WTC11 (cell line): ENCODE data around the gene UNC13D.

Source experiments
- FOXJ3 ChIP-seq: sonication (generic); formaldehyde crosslinking; IDR thresholded peaks from 2 replicates; pipeline ENCODE4 v1.9.0; 2021; ENCODE audit warnings: missing genetic modification reagents, mild to moderate bottlenecking, borderline replicate concordance
- FOXP1 ChIP-seq: sonication (generic); formaldehyde crosslinking; IDR thresholded peaks from 2 replicates; pipeline ENCODE4 v1.8.0; 2022; ENCODE audit warnings: missing genetic modification reagents, mild to moderate bottlenecking, moderate library complexity, borderline replicate concordance
- GTF2I ChIP-seq: fragments of 250-450 bp; sonication (Bioruptor Pico); conservative IDR thresholded peaks from 2 replicates; pipeline ENCODE4 v1.4.0; 2021; ENCODE audit warnings: mild to moderate bottlenecking
- NFYB ChIP-seq: sonication (generic); formaldehyde crosslinking; conservative IDR thresholded peaks from 2 replicates; pipeline ENCODE4 v1.8.0; 2022; ENCODE audit warnings: low read depth, missing genetic modification reagents
- NR2C2 ChIP-seq: sonication (generic); formaldehyde crosslinking; IDR thresholded peaks from 2 replicates; pipeline ENCODE4 v1.8.0; 2022; ENCODE audit warnings: mild to moderate bottlenecking, missing genetic modification reagents
- RELA ChIP-seq: sonication (generic); formaldehyde crosslinking; IDR thresholded peaks from 2 replicates; pipeline ENCODE4 v1.8.1; 2022; ENCODE audit warnings: missing genetic modification reagents, mild to moderate bottlenecking, borderline replicate concordance
- TCF7 ChIP-seq: sonication (generic); formaldehyde crosslinking; IDR thresholded peaks from 2 replicates; pipeline ENCODE4 v1.8.0; 2022; ENCODE audit warnings: mild to moderate bottlenecking, low read depth, missing genetic modification reagents, moderate library complexity
- TP53 ChIP-seq: sonication (generic); formaldehyde crosslinking; IDR thresholded peaks from 2 replicates; pipeline ENCODE4 v1.8.1; 2023; ENCODE audit warnings: mild to moderate bottlenecking, missing genetic modification reagents
- ZNF121 ChIP-seq: sonication (generic); formaldehyde crosslinking; IDR thresholded peaks from 2 replicates; pipeline ENCODE4 v1.8.0; 2023; ENCODE audit warnings: missing genetic modification reagents
- TF ChIP-seq, protein P1 (sequence below): sonication (generic); formaldehyde crosslinking; IDR thresholded peaks from 2 replicates; pipeline ENCODE4 v1.8.1; 2023; ENCODE audit warnings: mild to moderate bottlenecking, missing genetic modification reagents, moderate library complexity
- TF ChIP-seq, protein P2 (sequence below): fragments of 200-600 bp; IDR thresholded peaks from 2 replicates; pipeline ENCODE4 v1.8.0; 2022; ENCODE audit warnings: antibody characterized with exemption
- TF ChIP-seq, protein P3 (sequence below): sonication (generic); formaldehyde crosslinking; IDR thresholded peaks from 2 replicates; pipeline ENCODE4 v1.8.0; 2022; ENCODE audit warnings: mild to moderate bottlenecking, missing genetic modification reagents
- TF ChIP-seq, protein P4 (sequence below): sonication (generic); formaldehyde crosslinking; IDR thresholded peaks from 2 replicates; pipeline ENCODE4 v1.8.1; 2022; ENCODE audit warnings: mild to moderate bottlenecking, missing genetic modification reagents, moderate library complexity, borderline replicate concordance
- TF ChIP-seq, protein P5 (sequence below): sonication (generic); formaldehyde crosslinking; IDR thresholded peaks from 2 replicates; pipeline ENCODE4 v1.8.0; 2023; ENCODE audit warnings: mild to moderate bottlenecking, missing genetic modification reagents

DNA sequence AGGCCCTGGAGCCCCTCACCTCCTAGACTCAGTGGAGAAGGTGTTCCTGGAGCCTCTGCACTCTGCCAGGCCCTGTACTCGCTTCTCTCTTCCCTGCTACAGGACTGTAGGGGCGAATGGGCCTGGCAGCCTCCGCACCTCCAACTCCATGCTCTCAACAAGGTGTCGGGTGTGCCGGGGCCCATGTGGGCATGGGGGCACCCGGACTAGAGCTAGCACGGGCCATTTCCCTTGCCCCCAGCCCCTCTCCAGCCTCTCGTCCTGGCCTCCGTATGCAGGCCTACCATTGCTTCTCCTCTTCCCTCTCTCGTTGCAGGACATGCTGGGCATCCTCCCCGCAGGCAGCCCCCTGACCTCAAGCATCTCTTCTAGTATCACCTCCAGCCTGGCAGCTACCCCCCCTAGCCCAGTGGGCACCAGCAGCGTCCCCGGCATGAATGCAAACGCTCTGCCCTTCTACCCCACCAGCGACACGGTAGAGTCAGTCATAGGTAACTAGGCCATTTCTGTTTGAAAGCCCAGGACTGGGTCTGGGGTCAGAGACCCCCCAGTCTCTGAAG, 25.8 kb downstream of the UNC13D start:
- TF ChIP-seq, protein P1, sequence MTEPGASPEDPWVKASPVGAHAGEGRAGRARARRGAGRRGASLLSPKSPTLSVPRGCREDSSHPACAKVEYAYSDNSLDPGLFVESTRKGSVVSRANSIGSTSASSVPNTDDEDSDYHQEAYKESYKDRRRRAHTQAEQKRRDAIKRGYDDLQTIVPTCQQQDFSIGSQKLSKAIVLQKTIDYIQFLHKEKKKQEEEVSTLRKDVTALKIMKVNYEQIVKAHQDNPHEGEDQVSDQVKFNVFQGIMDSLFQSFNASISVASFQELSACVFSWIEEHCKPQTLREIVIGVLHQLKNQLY (CRISPR knock-in tag) = no peak
- TF ChIP-seq FOXJ3 = no peak
- TF ChIP-seq, protein P2, sequence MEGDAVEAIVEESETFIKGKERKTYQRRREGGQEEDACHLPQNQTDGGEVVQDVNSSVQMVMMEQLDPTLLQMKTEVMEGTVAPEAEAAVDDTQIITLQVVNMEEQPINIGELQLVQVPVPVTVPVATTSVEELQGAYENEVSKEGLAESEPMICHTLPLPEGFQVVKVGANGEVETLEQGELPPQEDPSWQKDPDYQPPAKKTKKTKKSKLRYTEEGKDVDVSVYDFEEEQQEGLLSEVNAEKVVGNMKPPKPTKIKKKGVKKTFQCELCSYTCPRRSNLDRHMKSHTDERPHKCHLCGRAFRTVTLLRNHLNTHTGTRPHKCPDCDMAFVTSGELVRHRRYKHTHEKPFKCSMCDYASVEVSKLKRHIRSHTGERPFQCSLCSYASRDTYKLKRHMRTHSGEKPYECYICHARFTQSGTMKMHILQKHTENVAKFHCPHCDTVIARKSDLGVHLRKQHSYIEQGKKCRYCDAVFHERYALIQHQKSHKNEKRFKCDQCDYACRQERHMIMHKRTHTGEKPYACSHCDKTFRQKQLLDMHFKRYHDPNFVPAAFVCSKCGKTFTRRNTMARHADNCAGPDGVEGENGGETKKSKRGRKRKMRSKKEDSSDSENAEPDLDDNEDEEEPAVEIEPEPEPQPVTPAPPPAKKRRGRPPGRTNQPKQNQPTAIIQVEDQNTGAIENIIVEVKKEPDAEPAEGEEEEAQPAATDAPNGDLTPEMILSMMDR = no peak
- no peak for TF ChIP-seq TCF7 (CRISPR knock-in tag)
- no peak for TF ChIP-seq NR2C2
- TF ChIP-seq, protein P3, sequence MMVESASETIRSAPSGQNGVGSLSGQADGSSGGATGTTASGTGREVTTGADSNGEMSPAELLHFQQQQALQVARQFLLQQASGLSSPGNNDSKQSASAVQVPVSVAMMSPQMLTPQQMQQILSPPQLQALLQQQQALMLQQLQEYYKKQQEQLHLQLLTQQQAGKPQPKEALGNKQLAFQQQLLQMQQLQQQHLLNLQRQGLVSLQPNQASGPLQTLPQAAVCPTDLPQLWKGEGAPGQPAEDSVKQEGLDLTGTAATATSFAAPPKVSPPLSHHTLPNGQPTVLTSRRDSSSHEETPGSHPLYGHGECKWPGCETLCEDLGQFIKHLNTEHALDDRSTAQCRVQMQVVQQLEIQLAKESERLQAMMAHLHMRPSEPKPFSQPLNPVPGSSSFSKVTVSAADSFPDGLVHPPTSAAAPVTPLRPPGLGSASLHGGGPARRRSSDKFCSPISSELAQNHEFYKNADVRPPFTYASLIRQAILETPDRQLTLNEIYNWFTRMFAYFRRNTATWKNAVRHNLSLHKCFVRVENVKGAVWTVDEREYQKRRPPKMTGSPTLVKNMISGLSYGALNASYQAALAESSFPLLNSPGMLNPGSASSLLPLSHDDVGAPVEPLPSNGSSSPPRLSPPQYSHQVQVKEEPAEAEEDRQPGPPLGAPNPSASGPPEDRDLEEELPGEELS (CRISPR knock-in tag) = no peak
- no peak for TF ChIP-seq TP53 (CRISPR knock-in tag)
- no peak for TF ChIP-seq GTF2I (CRISPR knock-in tag)
- TF ChIP-seq RELA (CRISPR knock-in tag) = no peak
- TF ChIP-seq, protein P4, sequence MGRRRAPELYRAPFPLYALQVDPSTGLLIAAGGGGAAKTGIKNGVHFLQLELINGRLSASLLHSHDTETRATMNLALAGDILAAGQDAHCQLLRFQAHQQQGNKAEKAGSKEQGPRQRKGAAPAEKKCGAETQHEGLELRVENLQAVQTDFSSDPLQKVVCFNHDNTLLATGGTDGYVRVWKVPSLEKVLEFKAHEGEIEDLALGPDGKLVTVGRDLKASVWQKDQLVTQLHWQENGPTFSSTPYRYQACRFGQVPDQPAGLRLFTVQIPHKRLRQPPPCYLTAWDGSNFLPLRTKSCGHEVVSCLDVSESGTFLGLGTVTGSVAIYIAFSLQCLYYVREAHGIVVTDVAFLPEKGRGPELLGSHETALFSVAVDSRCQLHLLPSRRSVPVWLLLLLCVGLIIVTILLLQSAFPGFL (CRISPR knock-in tag) = no peak
- TF ChIP-seq, protein P5, sequence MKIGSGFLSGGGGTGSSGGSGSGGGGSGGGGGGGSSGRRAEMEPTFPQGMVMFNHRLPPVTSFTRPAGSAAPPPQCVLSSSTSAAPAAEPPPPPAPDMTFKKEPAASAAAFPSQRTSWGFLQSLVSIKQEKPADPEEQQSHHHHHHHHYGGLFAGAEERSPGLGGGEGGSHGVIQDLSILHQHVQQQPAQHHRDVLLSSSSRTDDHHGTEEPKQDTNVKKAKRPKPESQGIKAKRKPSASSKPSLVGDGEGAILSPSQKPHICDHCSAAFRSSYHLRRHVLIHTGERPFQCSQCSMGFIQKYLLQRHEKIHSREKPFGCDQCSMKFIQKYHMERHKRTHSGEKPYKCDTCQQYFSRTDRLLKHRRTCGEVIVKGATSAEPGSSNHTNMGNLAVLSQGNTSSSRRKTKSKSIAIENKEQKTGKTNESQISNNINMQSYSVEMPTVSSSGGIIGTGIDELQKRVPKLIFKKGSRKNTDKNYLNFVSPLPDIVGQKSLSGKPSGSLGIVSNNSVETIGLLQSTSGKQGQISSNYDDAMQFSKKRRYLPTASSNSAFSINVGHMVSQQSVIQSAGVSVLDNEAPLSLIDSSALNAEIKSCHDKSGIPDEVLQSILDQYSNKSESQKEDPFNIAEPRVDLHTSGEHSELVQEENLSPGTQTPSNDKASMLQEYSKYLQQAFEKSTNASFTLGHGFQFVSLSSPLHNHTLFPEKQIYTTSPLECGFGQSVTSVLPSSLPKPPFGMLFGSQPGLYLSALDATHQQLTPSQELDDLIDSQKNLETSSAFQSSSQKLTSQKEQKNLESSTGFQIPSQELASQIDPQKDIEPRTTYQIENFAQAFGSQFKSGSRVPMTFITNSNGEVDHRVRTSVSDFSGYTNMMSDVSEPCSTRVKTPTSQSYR (CRISPR knock-in tag) = no peak
- no peak for TF ChIP-seq FOXP1 (CRISPR knock-in tag)
- no peak for TF ChIP-seq NFYB (CRISPR knock-in tag)
- no peak for TF ChIP-seq ZNF121 (CRISPR knock-in tag)
